ENCODE measurements around the gene RESP18. TPM values are rescaled to one million over a fixed set of nuclear protein-coding genes. Genes with fewer than 3 reads are reported as not detected.

RESP18 gene
- total RNA-seq, 2 experiments from 2014 or later = not detected

DNA sequence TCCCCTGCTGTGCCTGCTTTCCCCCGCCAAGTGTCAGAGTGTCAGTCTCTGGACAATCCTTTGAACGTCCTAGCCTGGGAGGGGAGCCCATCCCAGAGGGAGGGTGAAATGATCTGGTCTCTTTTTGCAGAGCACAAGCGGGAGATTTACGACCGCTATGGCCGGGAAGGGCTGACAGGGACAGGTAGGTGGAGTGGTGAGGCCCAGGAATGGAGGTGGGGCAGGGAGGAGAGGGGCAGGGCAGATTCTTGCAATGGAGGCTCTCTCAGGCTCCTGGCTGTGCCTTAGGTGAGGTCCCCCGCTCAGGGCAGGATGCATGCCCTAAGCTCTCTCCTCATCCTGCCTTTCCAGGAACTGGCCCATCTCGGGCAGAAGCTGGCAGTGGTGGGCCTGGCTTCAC, 51.0 kb downstream of the RESP18 start:
- Histone ChIP-seq H4K20me1 (ENCODE audit: insufficient read depth, low read length) (peaks cover 5% of the 10 kb centered on the region), H3K4me2 (ENCODE audit: low read length) (no peak overlapping the region), H2AFZ (ENCODE audit: low read length) (no peak overlapping the region), H3K4me3 (ENCODE audit: low read depth, low read length, poor library complexity, severe bottlenecking) (no peak overlapping the region), H3K9me2 (ENCODE audit: insufficient read depth, low read length) (no peaks in the 10 kb centered on the region), H3K9me3 (ENCODE audit: low read length) (no peaks in the 10 kb centered on the region), H3K79me2 (ENCODE audit: insufficient read depth, low read depth, low read length) (peaks cover 19% of the 10 kb centered on the region; the same call in 1 of the 2 replicates), H3K27ac (ENCODE audit: low read depth, low read length, poor library complexity, severe bottlenecking) (no peak overlapping the region), H3K4me1 (ENCODE audit: insufficient read depth, low read length, poor library complexity, severe bottlenecking) (peaks cover 36% of the 10 kb centered on the region), H3K36me3 (ENCODE audit: insufficient read depth, low read length) (peaks cover 54% of the 10 kb centered on the region)
- DNase-seq (ENCODE audit: low spot score) = no peak
- intact Hi-C loops (cut with micrococcal nuclease; ENCODE audit: unreplicated experiment) = no loop called here
- ChIA-PET POLR2A (interaction anchor here (0.6 to 2.4 kb wide), 2 partner anchors 13 to 623 kb away, joined by 3 to 13 read pairs; no protein-coding TSS in a partner anchor), CTCF (ENCODE audit: unreplicated experiment) (interaction anchor here (2.1 kb wide), 1 partner anchor 14 kb away, joined by 8 read pairs; no protein-coding TSS in a partner anchor)
- no peak for TF ChIP-seq EZH2phosphoT487 (IDR thresholded peaks at IDR 0.05; ENCODE audit: borderline replicate concordance, low read depth, low read length)
- TF ChIP-seq, protein P1, sequence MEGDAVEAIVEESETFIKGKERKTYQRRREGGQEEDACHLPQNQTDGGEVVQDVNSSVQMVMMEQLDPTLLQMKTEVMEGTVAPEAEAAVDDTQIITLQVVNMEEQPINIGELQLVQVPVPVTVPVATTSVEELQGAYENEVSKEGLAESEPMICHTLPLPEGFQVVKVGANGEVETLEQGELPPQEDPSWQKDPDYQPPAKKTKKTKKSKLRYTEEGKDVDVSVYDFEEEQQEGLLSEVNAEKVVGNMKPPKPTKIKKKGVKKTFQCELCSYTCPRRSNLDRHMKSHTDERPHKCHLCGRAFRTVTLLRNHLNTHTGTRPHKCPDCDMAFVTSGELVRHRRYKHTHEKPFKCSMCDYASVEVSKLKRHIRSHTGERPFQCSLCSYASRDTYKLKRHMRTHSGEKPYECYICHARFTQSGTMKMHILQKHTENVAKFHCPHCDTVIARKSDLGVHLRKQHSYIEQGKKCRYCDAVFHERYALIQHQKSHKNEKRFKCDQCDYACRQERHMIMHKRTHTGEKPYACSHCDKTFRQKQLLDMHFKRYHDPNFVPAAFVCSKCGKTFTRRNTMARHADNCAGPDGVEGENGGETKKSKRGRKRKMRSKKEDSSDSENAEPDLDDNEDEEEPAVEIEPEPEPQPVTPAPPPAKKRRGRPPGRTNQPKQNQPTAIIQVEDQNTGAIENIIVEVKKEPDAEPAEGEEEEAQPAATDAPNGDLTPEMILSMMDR (conservative IDR thresholded peaks at IDR 0.05; ENCODE audit: low read length) = no peak
- BruUV-seq (replicated peaks) = no TSS peak

DNA sequence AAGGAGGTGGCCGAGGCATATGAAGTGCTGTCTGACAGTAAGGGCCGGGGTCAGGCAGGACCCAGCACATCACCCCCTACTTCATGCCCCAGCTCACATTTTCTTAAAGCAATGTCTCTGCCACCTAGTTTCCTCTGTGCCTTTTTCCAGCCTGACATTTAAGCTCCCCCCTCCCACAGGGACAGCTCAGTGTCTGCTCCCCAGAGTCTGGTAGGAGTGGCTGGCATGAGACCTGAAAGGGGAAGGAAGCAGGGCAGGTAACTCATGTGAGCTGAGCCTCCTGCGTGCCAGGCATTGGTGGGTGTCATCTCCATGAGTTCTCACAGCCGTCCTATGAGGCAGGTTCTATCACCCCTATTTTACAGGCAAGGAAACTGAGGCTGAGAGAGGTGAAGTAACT, 51.9 kb downstream of the RESP18 start:
- DNase-seq (ENCODE audit: low spot score) = no peak
- H3K27ac ChIP-seq (ENCODE audit: low read depth, low read length, poor library complexity, severe bottlenecking) = peak overlapping the region; percentile 90
- H3K9me2 ChIP-seq (ENCODE audit: insufficient read depth, low read length) = no peaks in the 10 kb centered on the region
- intact Hi-C loops (cut with micrococcal nuclease; ENCODE audit: unreplicated experiment) = no loop called here
- H2AFZ ChIP-seq (ENCODE audit: low read length) = no peak overlapping the region
- peaks cover 52% of the 10 kb centered on the region for H3K36me3 ChIP-seq (ENCODE audit: insufficient read depth, low read length)
- peak overlapping the region; percentile 83 for H3K4me3 ChIP-seq (ENCODE audit: low read depth, low read length, poor library complexity, severe bottlenecking)
- peaks cover 19% of the 10 kb centered on the region; the same call in 1 of the 2 replicates for H3K79me2 ChIP-seq (ENCODE audit: insufficient read depth, low read depth, low read length)
- ChIA-PET CTCF (ENCODE audit: unreplicated experiment) (interaction anchor here (0.5 to 2.1 kb wide), 2 partner anchors 14 to 1877 kb away, joined by 3 to 8 read pairs; no protein-coding TSS in a partner anchor), POLR2A (interaction anchor here (0.5 to 2.4 kb wide), 3 partner anchors 11 to 109 kb away, joined by 3 to 13 read pairs (median 5); no protein-coding TSS in a partner anchor)
- H3K9me3 ChIP-seq (ENCODE audit: low read length) = no peaks in the 10 kb centered on the region
- TF ChIP-seq, protein P1 (conservative IDR thresholded peaks at IDR 0.05; ENCODE audit: low read length) = no peak
- no peak for TF ChIP-seq EZH2phosphoT487 (IDR thresholded peaks at IDR 0.05; ENCODE audit: borderline replicate concordance, low read depth, low read length)
- H4K20me1 ChIP-seq (ENCODE audit: insufficient read depth, low read length) = peaks cover 5% of the 10 kb centered on the region
- peaks cover 36% of the 10 kb centered on the region for H3K4me1 ChIP-seq (ENCODE audit: insufficient read depth, low read length, poor library complexity, severe bottlenecking)
- peak overlapping the region; percentile 81 for H3K4me2 ChIP-seq (ENCODE audit: low read length)
- TSS peak; percentile 46 for BruUV-seq (replicated peaks)
